Smooth muscle cell of the brain vasculature (primary cell): ENCODE measurements around the gene ARHGAP5.

ENCODE experiments used
- DNase-seq: peaks from one replicate; pipeline ENCODE4 v3.0.0-alpha.2; 2012; ENCODE audit warnings: low read depth, low spot score

The ARHGAP5 gene

DNA sequence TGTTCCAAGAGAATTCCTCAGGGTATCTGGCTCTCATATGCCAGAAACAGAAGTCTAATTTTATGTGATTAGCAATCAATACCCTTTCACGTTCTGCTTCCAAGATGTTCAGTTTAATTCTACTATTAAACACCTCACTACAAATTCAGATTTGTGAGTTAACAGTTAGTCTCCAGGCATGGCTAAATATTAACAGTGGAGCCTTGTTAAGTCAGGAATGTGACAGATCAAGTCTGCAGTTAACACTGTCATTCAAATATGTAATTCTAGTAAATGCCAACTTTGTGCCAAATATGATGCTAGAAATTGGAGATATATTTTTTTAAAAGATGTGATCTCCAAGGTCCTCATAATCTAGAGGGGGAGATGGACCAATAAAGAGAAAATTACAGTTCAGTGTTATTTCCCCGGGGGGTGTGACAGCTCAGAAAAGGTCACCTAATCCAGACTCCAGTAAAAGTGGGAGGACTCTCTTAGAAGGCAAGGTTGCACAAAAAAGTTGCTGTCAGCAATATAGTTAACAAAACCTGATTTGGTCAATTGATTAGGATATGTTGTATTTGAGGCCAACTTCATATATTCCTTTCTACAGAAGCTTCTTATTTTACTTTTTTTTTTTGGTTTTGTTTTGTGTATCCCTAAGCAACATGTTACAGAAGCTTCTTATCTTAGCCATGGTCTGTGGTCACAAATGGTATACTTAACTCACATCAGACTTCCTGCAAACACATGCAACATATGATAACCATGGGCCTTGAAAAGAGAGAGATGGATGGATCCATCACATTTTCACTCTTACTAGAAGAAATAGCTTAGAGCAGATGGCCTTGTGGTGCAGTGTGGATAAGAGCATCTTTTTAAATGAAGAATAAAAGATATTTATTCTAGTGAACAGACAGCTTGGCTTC is 106.3 kb downstream of the ARHGAP5 start:
- DNase-seq = no peak

DNA sequence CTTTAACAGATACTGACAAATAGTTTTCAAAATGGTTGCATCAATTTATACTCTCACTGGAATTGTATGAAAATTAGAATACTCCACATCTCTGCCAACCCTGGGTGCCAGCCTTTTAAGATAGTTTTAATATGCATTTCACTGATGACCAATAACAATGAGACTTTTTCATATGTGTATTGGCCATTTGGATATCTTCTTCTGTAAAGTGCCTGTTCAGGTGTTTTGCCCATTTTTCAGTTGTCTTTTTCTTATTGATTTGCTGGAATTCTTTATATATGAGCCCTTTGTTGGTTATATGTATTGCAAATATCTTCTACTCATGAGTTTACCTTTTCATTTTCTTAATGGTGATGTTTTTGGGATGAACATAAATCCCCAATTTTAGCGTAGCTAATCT is 108.0 kb downstream of the ARHGAP5 start:
- DNase-seq = no peak

DNA sequence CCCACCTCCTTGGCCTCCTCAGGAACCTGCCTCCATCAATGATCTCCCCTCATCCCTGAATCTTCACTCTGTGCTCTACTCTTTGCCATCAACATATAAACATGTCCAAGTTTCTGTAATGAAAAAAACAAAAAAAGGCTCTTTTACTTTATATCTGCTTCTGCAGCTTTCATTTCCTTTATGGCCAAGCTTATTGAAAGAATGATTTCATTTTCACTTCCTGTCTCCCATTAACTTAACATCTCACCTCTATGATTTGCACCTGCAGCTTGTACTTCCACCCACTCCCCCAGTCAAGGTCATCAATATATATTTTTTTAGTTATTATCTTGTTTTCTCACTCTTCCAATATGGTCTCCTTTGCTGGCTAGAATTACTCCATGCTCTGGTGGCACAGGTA is 109.1 kb downstream of the ARHGAP5 start:
- DNase-seq = no peak

DNA sequence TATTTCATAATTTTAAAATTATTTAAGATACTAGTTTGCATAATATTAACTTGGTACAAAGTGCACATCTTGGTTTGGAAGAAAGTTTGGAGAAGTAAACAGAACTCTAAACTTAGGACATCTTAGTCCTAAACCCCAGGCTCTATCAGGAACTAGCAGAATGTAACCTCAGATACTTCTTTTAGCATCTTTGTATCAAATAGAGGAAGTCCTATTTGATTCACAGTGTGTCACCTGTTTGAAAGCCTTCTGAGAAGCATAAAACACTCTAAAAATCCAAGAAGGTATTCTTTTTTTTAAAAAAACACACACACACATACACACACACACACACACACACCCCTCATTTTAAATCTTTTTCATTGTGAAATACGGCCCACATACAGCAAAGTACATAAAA is 112.7 kb downstream of the ARHGAP5 start:
- DNase-seq = no peak

DNA sequence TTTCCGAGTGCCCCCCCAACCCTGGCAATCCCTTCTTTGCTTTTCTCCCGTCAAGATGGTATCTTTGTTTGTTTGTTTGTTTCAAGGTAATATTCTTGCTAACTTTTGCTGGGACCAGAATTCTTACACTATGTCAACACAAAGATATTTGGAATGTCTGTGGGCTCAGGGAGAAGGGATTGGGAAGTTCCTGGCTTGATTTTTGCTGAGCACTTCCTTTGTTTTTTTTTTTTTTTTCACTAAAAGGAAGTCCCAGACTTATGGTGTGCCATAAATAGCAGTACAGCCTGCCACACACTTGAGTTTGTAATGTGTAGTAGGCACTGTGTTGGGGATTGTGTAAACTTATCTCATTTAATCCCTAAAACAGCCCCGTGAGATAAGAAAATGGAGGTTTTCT is 113.6 kb downstream of the ARHGAP5 start:
- DNase-seq = no peak

DNA sequence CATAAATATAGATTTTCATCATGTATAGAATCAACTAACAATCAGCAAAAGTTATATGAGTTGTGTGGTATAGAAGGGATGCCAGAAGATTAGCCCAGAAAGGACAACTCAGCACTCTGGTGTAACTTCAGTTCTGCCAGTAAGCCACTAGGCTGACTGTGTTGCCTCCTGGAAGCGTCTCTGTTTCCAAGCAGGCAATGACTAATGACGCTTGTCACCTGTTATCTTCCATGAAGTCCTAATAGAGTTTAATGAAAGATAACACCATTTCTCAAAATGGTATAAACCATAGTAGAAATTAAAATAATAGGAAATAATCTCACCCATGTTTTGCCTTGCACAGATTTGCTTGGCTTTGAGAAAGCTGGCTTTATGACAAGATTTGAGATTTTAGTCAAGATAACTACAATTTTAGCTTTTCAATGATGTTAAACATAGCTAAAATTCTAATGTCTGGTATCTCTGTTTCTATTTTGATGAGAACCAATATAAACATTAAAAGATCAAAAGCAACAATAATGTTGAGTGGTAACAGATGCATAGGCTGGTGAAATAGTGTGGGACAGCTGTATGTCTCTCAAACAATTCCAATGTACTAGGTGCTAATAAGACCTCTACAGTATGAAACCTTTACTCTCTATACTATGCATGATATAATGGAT is 115.7 kb downstream of the ARHGAP5 start:
- no peak for DNase-seq

DNA sequence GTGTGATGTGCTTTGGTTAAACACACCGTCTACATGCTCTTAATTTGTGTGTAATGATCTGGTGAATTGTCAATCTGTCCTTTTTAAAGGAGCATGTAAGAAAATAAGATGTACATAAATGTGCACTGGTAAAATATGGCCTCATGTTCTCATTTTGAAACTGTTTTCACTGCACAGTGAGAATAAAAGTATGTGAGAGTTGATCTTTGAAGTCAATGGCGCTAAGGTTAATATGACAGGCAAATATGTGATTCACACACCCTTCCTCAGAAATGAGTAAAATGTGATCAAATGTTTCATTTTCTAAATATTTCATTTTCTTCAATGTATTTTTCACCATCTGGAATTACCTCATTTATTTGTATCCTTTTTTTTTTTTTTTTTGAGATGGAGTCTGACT is 116.4 kb downstream of the ARHGAP5 start:
- no peak for DNase-seq

DNA sequence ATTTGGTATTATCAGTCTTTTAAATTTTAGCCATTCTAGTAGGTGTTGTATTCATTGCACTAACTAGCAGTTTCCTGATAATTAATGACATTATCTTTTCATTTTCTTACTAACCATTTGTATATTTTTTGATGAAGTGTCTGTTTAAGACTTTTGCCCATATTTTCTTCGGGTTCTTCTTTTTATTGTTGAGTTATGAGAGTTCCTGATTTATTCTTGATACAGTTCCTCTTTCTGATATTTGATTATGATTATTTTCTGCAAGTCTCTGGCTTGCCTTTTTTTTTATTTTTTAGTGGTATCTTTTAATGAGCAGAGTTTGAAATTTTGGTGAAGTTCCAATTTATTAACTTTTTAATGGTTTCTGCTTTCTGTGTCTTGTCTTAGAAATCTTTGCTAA is 118.5 kb downstream of the ARHGAP5 start:
- DNase-seq = no peak

DNA sequence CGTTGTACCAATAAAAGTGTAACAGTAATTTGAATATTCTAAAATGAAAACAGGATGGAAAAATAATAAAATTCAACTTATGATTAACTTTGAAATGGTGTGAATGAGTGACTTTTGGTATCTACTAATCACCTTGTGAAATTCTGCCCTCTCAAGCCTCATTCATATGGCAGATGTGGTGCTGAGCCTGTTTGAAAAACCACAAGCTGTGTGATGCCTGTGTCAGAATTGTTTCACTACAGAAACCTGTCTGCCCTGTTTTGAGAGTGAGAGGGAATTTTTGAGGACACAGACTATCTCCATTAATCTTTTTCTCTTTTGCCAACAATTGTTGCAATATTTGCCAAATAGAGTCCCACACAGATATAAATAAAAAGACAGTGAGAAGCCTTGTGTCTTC is 120.8 kb downstream of the ARHGAP5 start:
- no peak for DNase-seq

DNA sequence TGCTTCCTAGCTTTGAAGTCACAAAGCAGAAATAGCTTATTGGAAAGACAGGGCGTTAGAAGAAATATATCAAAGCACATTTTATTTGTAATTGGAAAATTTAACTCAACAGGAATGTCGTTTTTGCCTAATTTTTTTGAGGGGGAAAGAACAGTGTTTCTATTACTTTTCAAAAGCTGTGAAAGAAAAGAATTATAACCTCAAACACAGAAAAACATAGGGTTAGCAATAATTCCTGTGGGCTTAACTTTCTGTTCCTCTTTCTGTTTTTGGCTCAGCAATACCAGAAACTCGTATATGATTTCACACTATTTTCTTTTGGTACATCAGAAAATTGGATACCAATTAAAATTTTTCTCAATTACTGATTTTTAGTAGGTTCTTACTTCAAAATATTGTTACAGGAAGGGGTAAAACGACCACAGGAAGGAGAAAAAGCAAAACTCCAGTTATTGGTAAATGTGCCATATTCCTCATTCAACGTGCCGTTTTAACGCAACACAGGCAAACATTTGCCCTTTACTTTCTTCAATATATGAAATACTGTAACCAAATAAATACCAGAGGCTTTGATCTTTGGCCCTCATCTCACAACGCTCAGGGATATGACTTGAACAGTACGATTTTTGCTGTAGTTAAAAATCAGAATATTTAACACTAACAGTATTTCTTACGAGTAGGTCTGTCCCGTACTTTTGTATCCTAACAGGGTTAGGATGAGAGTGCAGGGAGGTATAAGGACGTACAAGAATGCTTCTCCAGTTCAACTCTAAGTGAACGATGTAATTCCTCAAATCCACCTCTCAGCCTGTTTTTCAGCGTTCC is 123.5 kb downstream of the ARHGAP5 start:
- DNase-seq = no peak

DNA sequence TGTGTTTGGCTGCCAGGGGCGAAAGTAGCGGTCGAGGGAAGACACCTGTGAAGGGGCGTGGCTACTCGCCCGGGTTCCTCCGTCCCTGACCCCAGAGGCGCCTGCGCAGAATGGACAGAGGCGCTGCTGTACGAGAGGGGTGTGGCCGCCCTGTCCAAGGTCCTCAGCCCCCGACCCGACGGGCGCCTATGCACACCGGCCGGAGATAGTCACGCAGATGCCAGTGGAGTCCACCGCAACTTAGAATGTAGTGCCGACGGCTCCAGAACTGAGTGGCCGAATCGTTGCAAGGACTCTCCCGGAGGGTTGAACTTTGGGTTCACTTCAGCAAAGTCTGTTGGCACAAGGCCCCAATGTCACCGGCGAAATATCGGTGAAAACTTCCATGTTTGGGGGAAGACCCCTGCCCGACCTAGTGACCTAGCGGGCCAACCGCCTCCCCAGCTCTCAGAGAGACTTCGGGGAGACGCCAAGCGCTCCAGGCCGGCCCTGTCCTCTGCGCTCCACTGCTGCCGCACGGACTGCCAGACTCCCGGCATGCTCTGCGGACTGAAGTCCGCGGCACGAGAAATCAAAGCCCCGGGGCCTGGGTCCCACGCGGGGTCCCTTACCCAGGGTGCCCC is 124.2 kb downstream of the ARHGAP5 start:
- DNase-seq = peak; percentile 28

DNA sequence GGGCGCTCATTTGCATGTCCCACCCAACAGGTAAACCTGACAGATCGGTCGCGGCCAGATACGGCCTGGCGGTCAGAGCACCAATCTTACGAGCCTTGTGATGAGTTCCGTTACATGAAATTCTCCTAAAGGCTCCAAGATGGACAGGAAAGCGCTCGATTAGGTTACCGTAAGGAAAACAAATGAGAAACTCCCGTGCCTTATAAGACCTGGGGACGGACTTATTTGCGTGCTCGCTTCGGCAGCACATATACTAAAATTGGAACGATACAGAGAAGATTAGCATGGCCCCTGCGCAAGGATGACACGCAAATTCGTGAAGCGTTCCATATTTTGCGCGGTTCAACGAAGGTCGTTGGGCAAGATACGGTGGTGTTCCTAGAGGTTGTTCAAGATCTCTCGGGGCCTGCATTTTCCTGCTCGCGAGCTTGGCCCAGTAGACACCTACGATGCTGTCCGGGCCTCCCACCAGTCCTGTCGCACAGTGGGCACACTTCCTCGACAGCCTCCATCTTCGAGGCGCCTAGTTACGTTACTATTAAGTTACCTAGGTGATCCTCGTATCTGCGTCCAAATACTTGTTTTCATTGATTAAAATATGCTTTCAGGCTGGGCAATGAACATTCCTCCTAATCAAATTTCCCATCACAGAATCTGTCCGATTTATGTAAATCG is 124.8 kb downstream of the ARHGAP5 start, which contains the start of gene RNU6-7:
Gene RNU6-7, plus strand, starts transcription at position 230 of the 675 bp plus-strand sequence.
- DNase-seq = peak; percentile 10

DNA sequence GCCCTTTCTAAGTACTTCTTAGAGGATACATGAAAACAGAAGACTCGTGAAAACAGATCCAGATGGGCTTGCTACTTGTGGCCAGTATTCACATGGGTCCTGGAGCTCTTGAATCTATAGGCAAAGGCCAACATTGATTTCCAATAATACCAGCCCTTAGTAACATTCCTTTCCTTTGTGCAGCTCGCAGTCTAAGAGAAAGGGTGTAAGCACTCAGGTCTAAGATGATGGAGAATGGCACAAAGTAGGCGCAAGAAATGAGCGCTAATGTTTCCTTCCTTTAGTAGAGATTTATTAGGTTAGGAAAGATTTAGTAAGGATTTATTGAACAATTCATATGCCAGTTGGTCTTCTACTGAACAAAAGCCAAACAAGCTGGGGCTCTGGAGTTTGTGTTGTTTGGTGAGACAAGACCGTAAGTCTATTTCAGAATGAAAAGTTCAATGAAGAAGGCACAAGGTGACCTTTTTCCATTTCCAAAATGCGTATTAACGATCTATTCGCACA is 125.4 kb downstream of the ARHGAP5 start:
- no peak for DNase-seq

DNA sequence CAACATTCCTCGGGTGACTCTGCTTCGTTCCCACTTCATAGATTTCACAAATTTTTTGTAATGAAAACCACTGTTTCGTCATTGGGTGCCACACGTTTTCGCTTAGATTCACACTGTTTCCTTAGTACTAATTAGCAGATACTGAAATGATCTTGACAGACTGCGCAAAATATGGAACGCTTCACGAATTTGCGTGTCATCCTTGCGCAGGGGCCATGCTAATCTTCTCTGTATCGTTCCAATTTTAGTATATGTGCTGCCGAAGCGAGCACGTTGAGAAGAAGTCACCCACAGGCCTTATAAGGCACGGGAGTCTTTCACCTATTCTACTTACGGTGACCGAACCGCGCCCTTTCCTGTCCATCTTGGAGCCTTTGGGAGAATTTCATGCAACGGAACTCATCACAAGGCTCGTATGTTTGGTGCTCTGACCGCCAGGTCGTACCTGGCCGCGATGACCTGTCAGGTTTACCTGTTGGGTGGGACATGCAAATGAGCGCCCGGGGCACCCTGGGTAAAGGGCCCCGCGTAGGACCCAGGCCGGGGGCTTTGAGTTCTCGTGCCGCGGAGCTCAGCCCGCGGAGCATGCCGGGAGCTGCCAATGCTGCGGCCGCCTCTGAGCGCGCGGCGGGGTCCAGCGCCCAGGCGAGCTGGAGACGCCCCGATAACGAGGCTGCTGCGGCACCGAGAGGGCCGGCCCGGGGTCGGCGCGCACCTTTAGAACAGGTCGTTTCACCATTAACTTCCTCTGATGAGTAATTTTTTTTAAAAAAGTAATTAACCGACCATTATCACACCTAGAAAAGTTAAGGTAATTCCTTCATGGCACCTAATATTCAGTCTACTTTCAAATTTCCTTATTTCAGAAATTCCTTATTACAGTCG is 126.1 kb downstream of the ARHGAP5 start, which contains the start of gene RNU6-8:
Gene RNU6-8, minus strand, starts transcription at position 272 of the 885 bp plus-strand sequence.
- DNase-seq = peak; percentile 69

DNA sequence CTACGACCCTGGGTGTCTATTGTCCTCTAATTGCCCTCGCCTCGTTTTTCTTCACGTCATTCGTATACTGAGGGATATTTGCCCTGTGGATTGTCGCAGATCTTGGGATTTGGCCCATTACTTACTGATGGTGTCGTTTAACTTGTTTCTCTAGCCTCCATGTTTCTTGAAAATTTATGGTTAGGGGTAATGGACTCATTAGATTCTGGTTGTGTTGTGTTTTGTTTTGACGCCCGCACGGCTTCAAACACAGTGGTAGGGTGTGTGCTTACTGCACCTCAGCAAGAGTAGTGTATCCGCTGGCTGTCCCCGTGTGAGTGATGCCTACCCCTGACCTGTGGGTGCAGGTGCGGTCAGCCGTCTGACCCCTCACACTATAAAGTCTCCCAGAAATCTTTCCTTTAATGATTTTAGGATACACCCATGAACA is 126.8 kb downstream of the ARHGAP5 start:
- no peak for DNase-seq

DNA sequence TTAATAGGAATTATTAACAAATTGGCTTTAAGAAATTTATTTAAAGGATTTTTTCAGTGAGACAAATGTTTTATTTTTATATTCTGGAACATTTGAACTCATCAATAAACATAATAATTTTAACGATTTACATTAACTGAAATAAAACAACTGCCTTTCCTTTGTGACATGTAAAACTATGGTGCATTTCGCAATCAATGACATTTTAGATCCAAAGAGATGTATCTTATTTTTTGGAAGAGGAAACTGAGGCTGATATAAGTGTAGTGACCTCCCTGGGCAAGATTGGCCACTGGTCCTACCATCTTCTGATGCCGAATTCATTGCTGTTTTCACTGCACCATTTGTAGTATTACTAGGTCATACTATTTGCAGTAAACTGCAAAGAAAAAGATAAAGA is 128.4 kb downstream of the ARHGAP5 start:
- DNase-seq = no peak

DNA sequence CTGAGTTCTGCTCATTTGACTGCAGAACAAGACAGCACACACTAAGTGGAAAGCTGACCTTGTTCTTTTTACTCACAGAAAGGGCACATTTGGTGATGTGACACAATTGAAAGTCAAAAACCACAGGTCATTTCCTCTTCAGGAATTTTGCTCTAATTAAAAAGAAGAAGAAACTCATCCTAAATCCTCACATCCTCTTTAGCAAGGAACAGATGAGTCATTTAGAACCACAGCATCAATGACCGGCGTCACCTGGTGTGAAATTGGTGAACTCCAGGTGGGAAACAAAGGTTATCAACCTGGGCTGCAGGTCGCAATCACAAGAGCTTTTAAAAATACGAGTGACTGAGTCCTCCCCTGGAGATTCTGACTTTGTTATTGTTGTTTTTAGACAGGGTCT is 128.9 kb downstream of the ARHGAP5 start:
- no peak for DNase-seq

DNA sequence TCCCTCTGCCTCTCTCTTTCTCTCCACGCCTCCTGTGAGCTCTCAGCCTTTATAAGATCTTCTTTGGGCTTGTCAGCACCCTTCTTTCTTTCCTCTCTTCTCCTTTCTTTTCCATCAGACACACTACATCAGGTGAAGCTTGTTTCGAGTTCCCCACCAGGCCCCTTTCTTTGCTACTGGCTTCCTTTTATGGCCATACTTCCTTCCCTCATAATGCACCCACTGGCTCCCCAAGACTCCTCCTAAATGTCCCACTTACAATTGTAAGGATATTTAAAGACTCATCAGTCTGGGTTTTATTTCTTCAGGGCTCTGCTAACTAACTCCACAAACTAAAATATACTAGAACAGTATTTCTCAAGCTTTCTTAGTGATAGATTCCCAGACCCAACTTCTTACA is 129.4 kb downstream of the ARHGAP5 start:
- DNase-seq = no peak

DNA sequence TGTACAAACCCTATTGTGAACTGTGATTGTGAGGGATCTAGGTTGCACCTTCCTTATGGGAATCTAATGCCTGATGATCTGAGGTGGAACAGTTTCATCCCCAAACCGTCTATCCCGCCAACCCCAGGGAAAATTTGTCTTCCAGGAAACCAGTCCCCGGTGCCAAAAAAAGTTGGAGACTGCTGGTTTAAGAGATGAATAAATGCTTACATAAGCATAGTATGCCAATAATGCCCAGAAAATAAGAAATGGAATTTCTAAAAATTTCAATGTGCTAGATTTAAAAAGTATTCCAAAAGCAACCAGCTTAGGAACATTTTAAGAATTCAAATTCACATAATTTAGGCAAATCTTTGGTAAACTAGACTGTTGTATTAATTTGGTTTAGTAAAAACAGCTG is 131.4 kb downstream of the ARHGAP5 start:
- no peak for DNase-seq
